ENCODE results near the gene TPGS1.

TPGS1 gene

DNA sequence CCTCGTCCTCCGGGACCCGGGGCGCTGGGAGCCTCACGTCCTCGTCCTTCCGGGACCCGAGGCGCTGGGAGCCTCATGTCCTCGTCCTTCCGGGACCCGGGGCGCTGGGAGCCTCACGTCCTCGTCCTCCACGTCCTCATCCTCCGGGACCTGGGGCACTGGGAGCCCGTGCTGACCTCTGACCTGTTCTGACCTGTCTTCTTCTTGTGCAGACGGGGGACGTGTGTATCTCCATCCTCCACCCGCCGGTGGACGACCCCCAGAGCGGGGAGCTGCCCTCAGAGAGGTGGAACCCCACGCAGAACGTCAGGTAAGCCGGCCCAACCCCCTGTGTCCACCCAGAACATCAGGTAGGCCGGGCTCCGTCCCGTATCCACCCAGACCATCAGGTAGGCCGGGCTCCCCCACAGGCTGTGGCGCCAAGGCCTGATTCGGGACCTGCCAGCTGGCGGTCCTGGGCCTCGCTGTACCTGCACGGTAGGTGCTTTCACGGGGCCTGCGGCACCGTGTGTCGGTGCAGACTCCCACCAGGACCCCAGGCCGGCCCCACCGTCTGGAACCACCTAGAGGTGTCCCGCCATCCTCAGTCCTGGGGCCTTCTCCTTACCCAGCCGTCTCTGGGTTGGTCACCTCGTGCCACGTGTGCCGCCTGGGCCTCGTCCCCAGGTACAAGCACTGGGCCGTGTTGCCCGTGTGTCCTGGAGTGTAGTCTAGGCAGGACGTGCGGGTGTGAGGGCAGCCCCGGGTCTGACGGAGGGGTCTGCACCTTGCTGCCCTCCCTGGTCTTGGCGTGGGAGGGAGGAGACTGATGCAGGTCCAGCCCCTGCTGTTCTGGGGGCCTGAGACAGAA, 29.0 kb downstream of the TPGS1 start:
- in situ Hi-C loops (cut with MboI; ENCODE audit: low sequenced_read_pairs): no loop called here

DNA sequence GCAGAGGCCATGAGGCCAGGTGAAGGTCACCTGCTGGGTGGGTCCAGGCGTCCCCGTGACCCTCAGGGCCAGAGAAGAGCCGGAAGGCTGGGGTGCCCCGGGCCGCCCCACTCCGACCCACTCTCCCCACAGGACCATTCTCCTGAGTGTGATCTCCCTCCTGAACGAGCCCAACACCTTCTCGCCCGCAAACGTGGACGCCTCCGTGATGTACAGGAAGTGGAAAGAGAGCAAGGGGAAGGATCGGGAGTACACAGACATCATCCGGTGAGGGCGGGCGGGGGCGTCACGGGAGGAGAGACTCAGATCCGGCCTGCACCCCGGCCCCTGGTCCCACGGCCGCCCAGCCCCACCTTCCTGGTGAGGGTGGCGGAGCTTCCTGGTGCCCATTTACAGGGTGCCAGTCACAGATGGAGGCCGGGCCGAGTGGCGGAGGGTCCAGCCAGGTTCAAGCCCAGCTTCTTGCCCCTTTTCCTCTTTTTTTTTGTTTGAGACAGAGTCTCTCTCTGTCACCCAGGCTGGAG, 29.6 kb downstream of the TPGS1 start:
- in situ Hi-C loops (cut with MboI; ENCODE audit: low sequenced_read_pairs): no loop called here

DNA sequence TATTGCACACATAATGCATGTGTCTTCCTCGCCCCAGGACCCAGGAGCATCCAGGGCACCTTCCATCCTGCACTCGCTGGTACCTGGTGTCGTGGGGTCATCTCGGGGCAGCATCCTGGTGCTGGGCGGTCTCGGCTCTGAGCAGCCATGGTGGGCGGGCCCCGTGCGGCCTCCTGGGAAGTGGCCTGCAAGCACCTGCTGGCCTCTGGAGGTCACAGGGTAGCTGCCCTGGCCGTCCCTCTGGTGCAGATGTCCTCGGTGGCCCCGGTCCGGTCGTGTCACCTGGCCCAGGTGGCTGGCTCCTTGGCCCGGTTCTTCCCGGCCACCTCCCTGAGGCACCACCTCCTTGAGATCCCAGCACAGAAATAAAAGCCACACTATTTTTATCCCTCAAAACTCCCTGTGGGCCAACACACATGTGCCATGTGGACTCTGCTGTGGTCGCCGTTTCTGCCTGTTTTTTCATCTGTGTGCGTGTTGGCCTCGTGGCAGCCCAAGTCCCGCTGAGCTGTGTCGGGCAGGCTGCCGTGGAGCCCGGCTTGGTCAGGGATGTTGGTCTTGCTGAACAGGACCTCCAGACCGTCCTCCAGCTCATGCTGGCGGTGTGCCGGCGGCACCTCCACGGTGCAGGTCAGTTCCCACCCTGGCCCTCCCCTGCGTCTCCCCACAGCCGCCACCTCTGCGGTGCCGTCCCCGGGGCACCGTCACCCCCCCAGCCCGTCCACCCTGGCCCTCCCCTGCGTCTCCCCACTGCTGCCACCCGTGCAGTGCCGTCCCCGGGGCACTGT, 31.5 kb downstream of the TPGS1 start:
- in situ Hi-C loops (cut with MboI; ENCODE audit: low sequenced_read_pairs): no loop called here

DNA sequence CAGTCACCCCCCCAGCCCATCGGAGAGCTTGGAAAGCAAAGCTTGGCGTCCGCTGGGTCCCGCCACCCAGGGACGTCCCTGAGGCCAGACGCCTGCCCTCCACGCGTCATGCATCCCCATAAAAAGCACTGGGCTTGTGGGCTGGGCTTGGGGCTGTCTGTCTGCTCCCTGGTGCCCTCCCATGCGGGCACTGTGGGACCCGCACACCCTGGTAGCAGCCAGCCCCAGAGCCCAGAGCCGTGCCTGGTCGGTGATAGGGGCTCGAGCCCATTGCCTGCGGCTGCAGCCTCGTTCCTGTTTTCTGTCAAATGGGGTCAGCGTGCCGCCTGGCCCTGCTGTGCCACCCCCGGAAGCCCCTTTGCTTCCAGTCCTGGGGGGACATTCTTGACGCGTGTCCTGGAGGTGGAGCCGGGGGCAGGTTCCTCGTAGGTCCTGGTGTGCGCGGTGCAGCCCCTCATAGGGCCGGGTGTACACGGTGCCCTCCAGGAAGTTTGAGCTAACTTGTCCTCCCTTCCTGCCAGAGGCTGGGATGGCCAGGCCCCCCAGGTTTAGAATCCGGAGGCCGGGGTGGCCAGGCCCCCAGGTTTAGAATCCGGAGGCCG, 32.2 kb downstream of the TPGS1 start:
- in situ Hi-C loops (cut with MboI; ENCODE audit: low sequenced_read_pairs): no loop called here

DNA sequence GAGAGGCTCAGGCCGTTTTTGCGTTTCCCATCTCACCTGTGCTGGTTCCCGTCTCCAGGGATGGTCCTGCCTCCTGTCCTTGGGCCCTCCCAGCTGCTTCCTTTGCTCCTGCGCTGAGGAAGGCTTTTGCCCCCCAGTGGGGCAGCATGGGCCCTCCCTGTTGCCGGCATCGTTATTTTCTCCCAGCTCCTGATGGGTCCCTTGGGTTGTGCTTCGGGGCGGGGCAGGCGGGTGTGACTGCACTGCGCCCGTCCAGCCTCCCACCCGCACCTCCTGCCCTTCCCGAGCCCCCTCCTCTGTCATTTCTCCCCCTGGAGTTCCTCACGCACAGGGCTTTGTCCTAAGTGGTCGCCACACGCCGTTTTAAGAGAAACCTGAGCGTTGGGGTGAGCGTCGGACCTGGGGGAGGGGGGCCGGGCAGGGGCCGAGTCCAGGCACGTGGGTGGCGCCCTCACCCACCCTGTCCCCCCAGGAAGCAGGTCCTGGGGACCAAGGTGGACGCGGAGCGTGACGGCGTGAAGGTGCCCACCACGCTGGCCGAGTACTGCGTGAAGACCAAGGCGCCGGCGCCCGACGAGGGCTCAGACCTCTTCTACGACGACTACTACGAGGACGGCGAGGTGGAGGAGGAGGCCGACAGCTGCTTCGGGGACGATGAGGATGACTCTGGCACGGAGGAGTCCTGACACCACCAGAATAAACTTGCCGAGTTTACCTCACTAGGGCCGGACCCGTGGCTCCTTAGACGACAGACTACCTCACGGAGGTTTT, 33.8 kb downstream of the TPGS1 start:
- in situ Hi-C loops (cut with MboI; ENCODE audit: low sequenced_read_pairs): no loop called here

DNA sequence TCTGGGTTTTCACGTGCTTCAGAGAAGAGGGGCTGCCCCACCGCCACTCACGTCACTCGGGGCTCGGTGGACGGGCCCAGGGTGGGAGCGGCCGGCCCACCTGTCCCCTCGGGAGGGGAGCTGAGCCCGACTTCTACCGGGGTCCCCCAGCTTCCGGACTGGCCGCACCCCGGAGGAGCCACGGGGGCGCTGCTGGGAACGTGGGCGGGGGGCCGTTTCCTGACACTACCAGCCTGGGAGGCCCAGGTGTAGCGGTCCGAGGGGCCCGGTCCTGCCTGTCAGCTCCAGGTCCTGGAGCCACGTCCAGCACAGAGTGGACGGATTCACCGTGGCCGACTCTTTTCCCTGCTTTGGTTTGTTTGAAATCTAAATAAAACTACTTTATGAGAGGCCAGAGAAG, 34.4 kb downstream of the TPGS1 start:
- in situ Hi-C loops (cut with MboI; ENCODE audit: low sequenced_read_pairs): no loop called here

DNA sequence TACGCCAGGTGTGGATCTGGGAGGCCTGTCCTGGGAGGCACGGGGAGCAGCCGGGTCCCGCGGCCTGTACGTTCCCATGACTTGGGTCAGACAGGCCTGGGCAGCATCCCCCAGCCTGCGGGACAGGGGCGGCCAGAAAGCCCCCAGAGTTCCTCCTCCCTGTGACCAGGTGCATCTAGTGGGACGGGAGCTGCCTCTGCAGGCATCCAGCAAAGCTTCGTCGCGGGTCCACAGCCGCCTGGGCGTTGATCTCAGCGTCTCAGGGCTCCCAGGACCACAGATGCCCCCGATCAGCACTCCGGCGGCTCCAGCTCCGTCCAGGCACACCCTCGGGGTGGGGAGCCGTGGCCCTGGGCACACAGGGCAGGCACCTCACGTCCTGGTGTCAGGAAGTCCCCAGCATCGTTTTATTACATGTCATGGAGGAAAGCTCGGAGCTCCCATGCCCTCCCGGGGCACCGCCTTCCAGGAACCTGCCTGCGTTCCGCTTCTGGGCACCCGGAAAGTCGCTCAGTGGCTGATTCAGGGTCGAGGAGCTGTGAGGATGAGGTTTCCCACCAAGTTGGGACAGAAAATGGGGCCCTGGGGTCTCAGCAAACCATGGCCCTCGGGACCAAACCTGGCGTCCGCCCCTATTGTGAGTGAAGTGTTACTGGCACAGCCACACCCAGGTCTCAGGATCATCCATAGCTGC, 35.0 kb downstream of the TPGS1 start:
- in situ Hi-C loops (cut with MboI; ENCODE audit: low sequenced_read_pairs): no loop called here

DNA sequence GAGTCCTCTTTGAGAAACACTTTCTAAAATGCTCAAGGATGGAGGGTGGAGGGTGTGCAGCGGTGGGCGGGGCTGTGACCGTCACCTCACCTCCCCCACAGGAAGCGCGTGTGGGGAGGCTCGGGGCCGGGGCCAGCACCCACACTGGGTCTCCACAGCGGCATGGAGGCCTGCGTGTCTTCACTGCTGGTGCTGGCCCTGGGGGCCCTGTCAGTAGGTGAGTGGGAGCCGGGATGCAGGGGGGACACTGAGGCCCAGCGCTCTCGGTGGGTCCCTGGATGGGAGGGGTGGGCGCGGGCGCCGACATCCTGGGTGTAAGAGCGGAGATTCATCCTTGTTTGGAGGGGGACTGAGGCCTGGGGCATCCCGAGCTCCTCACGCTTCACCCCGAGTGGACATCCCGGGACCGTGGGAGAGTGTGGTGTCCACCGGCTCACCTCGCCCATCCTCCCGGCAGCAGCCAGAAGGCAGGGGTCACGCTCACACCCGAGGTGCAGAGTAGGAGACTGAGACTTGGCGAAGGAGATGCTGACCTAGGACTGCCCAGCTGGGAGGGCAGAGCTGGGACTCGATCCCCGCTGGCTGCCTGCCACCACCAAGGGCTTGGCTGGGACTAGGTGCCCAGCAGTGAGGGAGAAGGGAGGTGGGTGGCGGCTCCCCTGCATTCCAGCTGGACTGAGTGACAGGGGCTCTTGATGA, 36.8 kb downstream of the TPGS1 start, which contains the start of gene GZMM:
GZMM (plus strand) TSS at position 144 of the 699 bp plus-strand sequence; CDS start at position 163, 19 bp downstream.
- in situ Hi-C loops (cut with MboI; ENCODE audit: low sequenced_read_pairs): no loop called here

DNA sequence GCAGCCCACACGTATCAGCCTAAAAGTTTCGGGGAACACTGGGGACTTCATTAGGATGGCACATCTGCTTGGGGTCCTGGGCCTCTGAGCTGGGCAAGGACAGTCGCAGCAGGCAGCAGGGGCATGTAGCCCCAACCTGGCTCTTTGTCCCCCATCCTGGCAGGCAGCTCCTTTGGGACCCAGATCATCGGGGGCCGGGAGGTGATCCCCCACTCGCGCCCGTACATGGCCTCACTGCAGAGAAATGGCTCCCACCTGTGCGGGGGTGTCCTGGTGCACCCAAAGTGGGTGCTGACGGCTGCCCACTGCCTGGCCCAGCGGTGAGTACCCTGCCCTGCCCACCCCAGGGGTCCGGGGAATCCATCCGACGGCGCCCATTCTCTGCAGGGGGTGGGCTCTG, 39.8 kb downstream of the TPGS1 start:
- in situ Hi-C loops (cut with MboI; ENCODE audit: low sequenced_read_pairs): no loop called here

DNA sequence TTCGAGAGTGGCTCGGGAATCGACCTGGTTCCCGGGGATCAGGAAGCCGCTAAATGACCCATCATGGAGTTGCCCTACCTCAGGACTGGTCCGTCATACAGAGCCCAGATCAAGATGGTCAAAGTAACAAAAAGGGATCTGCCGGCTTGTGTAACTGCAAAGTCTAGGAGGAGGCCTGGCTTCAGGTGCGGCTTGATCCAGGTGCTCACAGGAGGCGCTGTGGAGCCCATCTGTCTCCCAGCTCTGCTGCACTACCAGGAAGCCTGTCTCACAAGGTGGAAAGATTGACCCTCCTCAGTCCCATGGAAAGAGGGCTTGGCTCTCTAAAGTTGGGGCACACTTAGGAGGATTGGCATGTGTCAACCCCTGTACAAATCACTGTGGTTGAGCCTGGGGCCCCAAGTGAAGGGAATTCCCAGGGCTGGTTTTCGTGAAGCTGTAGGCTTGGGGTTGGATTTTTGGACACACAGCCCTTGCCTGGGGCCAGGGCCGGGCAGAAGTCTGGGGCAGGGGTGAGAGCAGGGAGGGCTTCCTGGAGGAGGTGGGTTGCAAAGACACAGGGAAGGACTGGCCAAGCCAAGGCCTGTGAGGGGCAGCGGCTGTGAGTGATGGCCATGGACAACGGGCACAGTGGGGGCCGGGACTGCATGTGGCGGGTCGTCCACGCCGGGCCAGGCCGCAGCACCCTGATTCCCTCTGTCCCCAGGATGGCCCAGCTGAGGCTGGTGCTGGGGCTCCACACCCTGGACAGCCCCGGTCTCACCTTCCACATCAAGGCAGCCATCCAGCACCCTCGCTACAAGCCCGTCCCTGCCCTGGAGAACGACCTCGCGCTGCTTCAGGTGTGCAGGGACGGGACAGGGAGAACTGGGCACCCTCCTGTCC, 40.8 kb downstream of the TPGS1 start:
- in situ Hi-C loops (cut with MboI; ENCODE audit: low sequenced_read_pairs): no loop called here

DNA sequence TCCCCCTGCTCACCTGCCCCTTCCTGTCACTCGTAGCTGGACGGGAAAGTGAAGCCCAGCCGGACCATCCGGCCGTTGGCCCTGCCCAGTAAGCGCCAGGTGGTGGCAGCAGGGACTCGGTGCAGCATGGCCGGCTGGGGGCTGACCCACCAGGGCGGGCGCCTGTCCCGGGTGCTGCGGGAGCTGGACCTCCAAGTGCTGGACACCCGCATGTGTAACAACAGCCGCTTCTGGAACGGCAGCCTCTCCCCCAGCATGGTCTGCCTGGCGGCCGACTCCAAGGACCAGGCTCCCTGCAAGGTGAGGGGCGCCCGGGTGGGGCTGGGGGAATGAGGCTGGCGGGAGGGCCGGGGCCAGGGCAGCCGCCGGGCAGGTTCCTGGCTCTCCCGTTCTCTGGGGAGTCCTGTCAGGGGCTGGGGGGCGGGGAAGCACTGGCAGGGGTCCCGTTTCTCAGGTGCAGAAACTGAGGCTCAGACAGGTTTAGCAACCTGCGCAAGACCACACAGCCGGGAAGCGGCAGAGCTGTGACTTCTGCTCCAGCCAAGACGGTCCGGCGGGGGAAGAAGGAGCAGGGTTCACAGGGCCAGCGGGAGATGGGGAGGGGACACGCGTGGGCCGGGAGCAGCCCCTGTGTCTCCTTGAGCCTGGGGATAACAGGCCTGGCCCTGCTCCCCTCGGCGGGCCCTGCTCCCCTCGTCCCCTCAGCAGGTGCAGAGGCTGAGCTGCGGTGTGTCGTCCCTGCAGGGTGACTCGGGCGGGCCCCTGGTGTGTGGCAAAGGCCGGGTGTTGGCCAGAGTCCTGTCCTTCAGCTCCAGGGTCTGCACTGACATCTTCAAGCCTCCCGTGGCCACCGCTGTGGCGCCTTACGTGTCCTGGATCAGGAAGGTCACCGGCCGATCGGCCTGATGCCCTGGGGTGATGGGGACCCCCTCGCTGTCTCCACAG, 41.9 kb downstream of the TPGS1 start:
- in situ Hi-C loops (cut with MboI; ENCODE audit: low sequenced_read_pairs): no loop called here

DNA sequence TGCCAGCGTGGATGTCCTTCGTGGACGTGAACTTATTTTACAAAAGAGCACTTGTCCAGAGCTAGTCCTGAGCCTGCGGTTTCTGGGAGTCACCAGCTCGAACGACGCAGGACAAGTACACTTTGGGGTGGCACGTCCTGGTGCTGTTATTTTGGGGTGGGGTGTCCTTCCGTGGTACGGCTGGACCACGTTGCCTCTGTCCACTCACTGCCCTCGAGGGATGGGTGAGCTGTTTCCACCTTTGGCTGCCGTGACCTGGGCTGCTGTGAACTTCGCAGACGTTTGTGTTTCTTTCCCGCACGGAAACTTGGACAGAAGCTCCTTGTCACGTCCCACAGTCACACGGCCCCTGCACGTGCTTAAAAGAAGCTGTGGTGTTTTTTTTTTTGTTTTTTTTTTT, 47.5 kb downstream of the TPGS1 start:
- in situ Hi-C loops (cut with MboI; ENCODE audit: low sequenced_read_pairs): no loop called here

DNA sequence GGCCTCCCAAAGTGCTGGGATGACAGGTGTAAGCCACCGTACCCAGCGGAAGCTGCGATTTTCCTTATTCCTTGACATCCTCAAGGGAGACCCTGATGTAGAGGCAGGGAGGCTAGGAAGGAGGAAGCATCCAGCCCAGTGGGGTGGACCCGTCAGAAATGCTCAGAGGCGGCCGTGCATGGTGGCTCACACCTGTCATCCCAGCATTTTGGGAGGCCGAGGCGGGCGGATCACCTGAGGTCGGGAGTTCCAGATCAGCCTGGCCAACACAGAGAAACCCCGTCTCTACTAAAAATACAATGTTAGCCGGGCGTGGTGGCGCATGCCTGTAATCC, 48.1 kb downstream of the TPGS1 start:
- in situ Hi-C loops (cut with MboI; ENCODE audit: low sequenced_read_pairs): no loop called here

DNA sequence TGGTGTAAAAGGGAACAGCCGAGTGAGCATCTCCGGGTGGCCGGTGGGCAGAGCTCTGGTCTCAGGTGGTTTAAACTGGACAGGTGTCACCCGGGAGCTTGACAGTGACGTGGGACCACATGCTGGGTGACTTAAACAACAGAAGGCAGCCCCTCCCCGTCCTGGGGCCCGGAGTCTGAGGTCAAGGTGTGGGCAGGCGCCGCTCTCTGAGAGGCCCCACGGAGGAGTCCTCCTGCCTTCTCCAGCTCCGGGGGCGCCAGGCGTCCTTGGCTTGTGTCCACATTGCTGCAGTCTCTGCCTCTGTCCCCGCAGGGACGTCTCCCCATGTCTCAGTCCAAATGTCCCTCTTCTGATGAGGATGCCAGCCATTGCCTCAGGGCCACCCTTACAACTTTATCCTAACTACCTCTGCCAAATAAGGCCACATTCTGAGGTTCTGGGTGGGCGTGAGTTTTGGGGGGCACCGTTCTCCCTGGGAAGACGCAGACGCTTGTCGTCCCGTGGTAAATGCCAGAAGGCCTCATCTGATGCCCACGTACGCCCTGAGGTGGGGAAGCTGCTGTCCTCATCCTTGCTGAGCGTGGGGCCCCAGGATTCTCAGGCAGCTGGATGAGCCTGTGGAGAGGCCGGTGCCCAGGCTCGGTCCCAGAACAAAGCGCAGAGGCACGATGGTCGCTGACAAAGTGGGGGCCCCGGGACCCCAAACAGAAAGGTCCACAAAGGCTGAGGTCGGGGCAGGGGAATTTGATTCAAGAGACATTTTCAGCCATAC, 49.5 kb downstream of the TPGS1 start:
- in situ Hi-C loops (cut with MboI; ENCODE audit: low sequenced_read_pairs): no loop called here

DNA sequence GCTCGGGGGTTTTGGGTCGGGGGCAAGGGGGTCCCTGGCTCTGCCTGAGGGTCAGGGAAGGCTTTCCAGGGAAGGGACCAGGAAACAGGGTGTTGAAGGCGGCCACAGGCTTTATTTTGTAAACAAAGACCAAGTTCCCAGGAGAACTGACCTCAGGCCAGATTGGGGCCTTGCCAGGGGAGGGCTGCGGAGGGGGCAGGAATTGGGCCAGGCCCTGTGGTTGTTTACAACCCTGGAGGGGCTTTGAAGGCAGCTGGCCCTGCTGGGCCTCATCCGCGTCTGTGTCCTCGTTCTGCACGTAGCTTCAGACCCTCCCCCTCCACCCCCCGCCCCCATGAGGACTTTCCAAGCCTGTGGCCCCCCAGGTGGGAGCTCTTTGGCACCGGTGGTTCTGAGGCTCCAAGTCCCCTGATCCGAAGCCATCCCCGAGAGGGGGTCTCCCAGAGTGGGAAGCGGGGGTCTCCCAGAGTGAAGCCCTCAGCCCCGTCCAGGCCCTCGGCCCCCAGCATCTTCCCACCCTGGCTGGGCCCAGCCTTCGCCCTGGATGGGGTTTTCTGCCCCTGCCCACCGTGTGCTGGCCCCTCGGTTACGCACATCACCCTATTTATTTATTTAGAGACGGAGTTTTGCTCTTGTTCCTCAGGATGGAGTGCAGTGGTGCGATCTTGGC, 51.6 kb downstream of the TPGS1 start:
- in situ Hi-C loops (cut with MboI; ENCODE audit: low sequenced_read_pairs): no loop called here

DNA sequence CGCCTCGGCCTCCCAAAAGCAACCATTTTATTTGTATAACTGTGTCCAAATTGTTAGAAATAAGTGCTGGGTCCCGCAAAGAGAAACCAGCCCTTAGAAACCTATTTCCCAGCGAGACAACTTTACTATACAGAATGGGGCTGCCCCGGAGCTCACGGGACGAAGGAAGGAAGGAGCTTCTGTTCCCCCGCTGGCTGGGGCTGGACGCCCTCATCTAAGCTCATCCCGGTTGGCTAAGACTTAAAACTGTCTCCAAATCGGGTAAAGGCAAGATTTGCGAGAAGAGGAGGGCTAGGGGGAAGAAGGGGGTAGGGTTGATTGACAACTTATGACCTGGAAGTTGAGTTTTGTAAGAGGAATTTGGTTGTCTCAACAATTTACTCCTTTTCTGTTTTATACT, 52.8 kb downstream of the TPGS1 start:
- in situ Hi-C loops (cut with MboI; ENCODE audit: low sequenced_read_pairs): no loop called here
